ENCODE data around the gene RXRG. TPM values are rescaled to one million over a fixed set of nuclear protein-coding genes. Genes with fewer than 3 reads are reported as not detected.

Gene RXRG
- total RNA-seq, 1 donor from 2014 or later, result not detected

- no peak for DNase-seq (ENCODE audit: low read depth in 2 of 2)
Measured at GRCh38 chr1:165451691-165452090, 6.8 kb upstream of the RXRG start.

- no peak for DNase-seq (ENCODE audit: low read depth in 2 of 2)
Measured at GRCh38 chr1:165449131-165449530, 4.2 kb upstream of the RXRG start.

- DNase-seq (ENCODE audit: low read depth in 2 of 2), result no peak
Measured at GRCh38 chr1:165445388-165445787, 462 bp upstream of the RXRG start.

- no peak for DNase-seq (ENCODE audit: low read depth in 2 of 2)
Measured at GRCh38 chr1:165443539-165444311, 1.2 kb downstream of the RXRG start.

- no peak for DNase-seq (ENCODE audit: low read depth in 2 of 2)
Measured at GRCh38 chr1:165442653-165443052, 2.3 kb downstream of the RXRG start.

GRCh38 chr1:165442053-165442452 lies 2.9 kb downstream of the RXRG start:
- DNase-seq (ENCODE audit: low read depth in 2 of 2), result no peak

GRCh38 chr1:165441166-165441880 lies 3.6 kb downstream of the RXRG start:
- no peak for DNase-seq (ENCODE audit: low read depth in 2 of 2)

GRCh38 chr1:165439330-165439729 lies 5.6 kb downstream of the RXRG start:
- DNase-seq (ENCODE audit: low read depth in 2 of 2), result no peak

- DNase-seq (ENCODE audit: low read depth in 2 of 2), result no peak
Measured at GRCh38 chr1:165436994-165437393, 7.9 kb downstream of the RXRG start.

GRCh38 chr1:165435801-165436200 lies 9.1 kb downstream of the RXRG start:
- no peak for DNase-seq (ENCODE audit: low read depth in 2 of 2)

GRCh38 chr1:165434281-165434680 lies 10.6 kb downstream of the RXRG start:
- DNase-seq (ENCODE audit: low read depth in 2 of 2), result no peak

- no peak for DNase-seq (ENCODE audit: low read depth in 2 of 2)
Measured at GRCh38 chr1:165431079-165431478, 13.8 kb downstream of the RXRG start.

- DNase-seq (ENCODE audit: low read depth in 2 of 2), result peak in 1 of 2 donors; percentile 15
Measured at GRCh38 chr1:165426745-165427144, 18.2 kb downstream of the RXRG start.

- no peak for DNase-seq (ENCODE audit: low read depth in 2 of 2)
Measured at GRCh38 chr1:165425621-165426020, 19.3 kb downstream of the RXRG start.

GRCh38 chr1:165424454-165425216 lies 20.3 kb downstream of the RXRG start:
- DNase-seq (ENCODE audit: low read depth in 2 of 2), result peak in 1 of 2 donors; percentile 20

GRCh38 chr1:165423136-165423535 lies 21.8 kb downstream of the RXRG start:
- no peak for DNase-seq (ENCODE audit: low read depth in 2 of 2)

- DNase-seq (ENCODE audit: low read depth in 2 of 2), result no peak
Measured at GRCh38 chr1:165420655-165421054, 24.3 kb downstream of the RXRG start.

GRCh38 chr1:165419839-165420238 lies 25.1 kb downstream of the RXRG start:
- DNase-seq (ENCODE audit: low read depth in 2 of 2), result no peak

- DNase-seq (ENCODE audit: low read depth in 2 of 2), result no peak
Measured at GRCh38 chr1:165418195-165418594, 26.7 kb downstream of the RXRG start.

GRCh38 chr1:165416876-165417275 lies 28.1 kb downstream of the RXRG start:
- DNase-seq (ENCODE audit: low read depth in 2 of 2), result no peak

- DNase-seq (ENCODE audit: low read depth in 2 of 2), result no peak
Measured at GRCh38 chr1:165415068-165415467, 29.9 kb downstream of the RXRG start.

- no peak for DNase-seq (ENCODE audit: low read depth in 2 of 2)
Measured at GRCh38 chr1:165414620-165415019, 30.3 kb downstream of the RXRG start.

Data from lung microvascular endothelial cell (primary cell).